IMR-90 (cell line): ENCODE data around the gene SPAG16. TPM values are rescaled to one million over a fixed set of nuclear protein-coding genes. Genes with fewer than 3 reads are reported as not detected.

Source experiments
- ATAC-seq: fragments of 200-7000 bp; cut with Tn5 transposase; 2 replicates; pipeline ENCODE4 v1.9.1; 2020; ENCODE audit warnings: low read depth, mild to moderate bottlenecking, moderate library complexity
- BruUV-seq: library from RNA; stranded (reverse); fragments of 400-500 nt; replicated peaks from 2 replicates; lab custom pipeline; 2021; lab: Mats Ljungman, UMichigan
- CTCF ChIA-PET: fragments of 300-600 bp; formaldehyde crosslinking; extraction: SDS; loops from one replicate; lab custom pipeline; 2021; ENCODE audit warnings: antibody characterized with exemption; lab: Yijun Ruan, JAX
- POLR2A ChIA-PET: fragments of 300-600 bp; sonication (Branson Sonifier 250); formaldehyde crosslinking; loops from one replicate; lab custom pipeline; 2022; ENCODE audit warnings: antibody characterized with exemption; ENCODE audit not compliant: unreplicated experiment; lab: Charles Lee
- DNase-seq: peaks from one replicate; pipeline ENCODE4 v3.0.0; 2013
- H2AFZ ChIP-seq: replicated peaks from 2 replicates; pipeline ENCODE3; 2013; ENCODE audit warnings: low read length, mild to moderate bottlenecking; ENCODE audit not compliant: poor library complexity
- H2AK5ac ChIP-seq: 2 replicates; pipeline ENCODE4 v1.6.1; 2013; ENCODE audit warnings: low read depth, low read length, inconsistent platforms
- H2AK9ac ChIP-seq: replicated peaks from 2 replicates; pipeline ENCODE3; 2013; ENCODE audit warnings: mild to moderate bottlenecking, low read depth, low read length, moderate library complexity; ENCODE audit not compliant: poor library complexity
- H2BK120ac ChIP-seq: 2 replicates; pipeline ENCODE4 v1.6.1; 2013; ENCODE audit warnings: low read depth, low read length, inconsistent platforms
- H2BK15ac ChIP-seq: 3 replicates; pipeline ENCODE4 v1.6.1; 2013; ENCODE audit warnings: low read depth, low read length, inconsistent platforms
- H2BK20ac ChIP-seq: 2 replicates; pipeline ENCODE4 v1.6.1; 2013; ENCODE audit warnings: low read depth, mild to moderate bottlenecking, inconsistent platforms, low read length, moderate library complexity
- H2BK5ac ChIP-seq: 2 replicates; pipeline ENCODE4 v1.6.1; 2013; ENCODE audit warnings: mild to moderate bottlenecking, low read depth, low read length, inconsistent platforms; ENCODE audit not compliant: poor library complexity, severe bottlenecking
- H3K14ac ChIP-seq: replicated peaks from 2 replicates; pipeline ENCODE4 v1.6.1; 2013; ENCODE audit warnings: low read depth, low read length, inconsistent platforms
- H3K18ac ChIP-seq: 2 replicates; pipeline ENCODE4 v1.6.1; 2013; ENCODE audit warnings: low read depth, low read length, control low read depth
- H3K23ac ChIP-seq: 2 replicates; pipeline ENCODE4 v1.6.1; 2013; ENCODE audit warnings: low read depth, low read length, inconsistent platforms
- H3K27ac ChIP-seq: 2 replicates; pipeline ENCODE4 v1.5.1; 2013; ENCODE audit warnings: mild to moderate bottlenecking, control low read depth, low read length; ENCODE audit not compliant: insufficient read depth
- H3K27me3 ChIP-seq: 2 replicates; pipeline ENCODE4 v1.6.1; 2013; ENCODE audit warnings: low read length; ENCODE audit not compliant: control insufficient read depth, insufficient read depth
- H3K36me3 ChIP-seq: 2 replicates; pipeline ENCODE4 v1.6.1; 2013; ENCODE audit warnings: low read length, mixed read lengths; ENCODE audit not compliant: control insufficient read depth, insufficient read depth
- H3K4ac ChIP-seq: 2 replicates; pipeline ENCODE4 v1.6.1; 2013; ENCODE audit warnings: low read depth, low read length, inconsistent platforms
- H3K4me1 ChIP-seq: 2 replicates; pipeline ENCODE4 v1.6.1; 2013; ENCODE audit warnings: low read length, mixed read lengths; ENCODE audit not compliant: control insufficient read depth, insufficient read depth
- H3K4me2 ChIP-seq: 2 replicates; pipeline ENCODE4 v1.6.1; 2013; ENCODE audit warnings: low read depth, mild to moderate bottlenecking, control low read depth, low read length, moderate library complexity
- H3K4me3 ChIP-seq: 2 replicates; pipeline ENCODE4 v1.5.1; 2013; ENCODE audit warnings: low read depth, mild to moderate bottlenecking, control low read depth, low read length, moderate library complexity; ENCODE audit not compliant: insufficient read depth
- H3K56ac ChIP-seq: 2 replicates; pipeline ENCODE4 v1.6.1; 2013; ENCODE audit warnings: low read length, inconsistent platforms; ENCODE audit not compliant: insufficient read depth; ENCODE audit errors: extremely low read depth
- H3K79me1 ChIP-seq, 2 experiments: 2 replicates each; pipeline ENCODE4 v1.6.1; 2013; ENCODE audit warnings: low read length in 2 of 2, inconsistent platforms in 1 of 2, low read depth in 1 of 2
- H3K9ac ChIP-seq: 2 replicates; pipeline ENCODE4 v1.6.1; 2013; ENCODE audit warnings: low read depth, low read length, control low read depth
- H3K9me1 ChIP-seq: 2 replicates; pipeline ENCODE4 v1.6.1; 2013; ENCODE audit warnings: low read length, inconsistent platforms; ENCODE audit not compliant: insufficient read depth
- H3K9me3 ChIP-seq: 2 replicates; pipeline ENCODE4 v1.6.1; 2013; ENCODE audit warnings: low read length; ENCODE audit not compliant: control insufficient read depth, insufficient read depth
- H4K20me1 ChIP-seq: 2 replicates; pipeline ENCODE4 v1.6.1; 2013; ENCODE audit warnings: low read length, inconsistent platforms; ENCODE audit not compliant: insufficient read depth
- H4K5ac ChIP-seq: 2 replicates; pipeline ENCODE4 v1.6.1; 2013; ENCODE audit warnings: mild to moderate bottlenecking, low read depth, low read length, control low read depth
- H4K8ac ChIP-seq, 2 experiments: 2 replicates each; pipeline ENCODE4 v1.6.1; 2013; ENCODE audit warnings: low read depth in 2 of 2, low read length in 2 of 2, control low read depth in 1 of 2, inconsistent platforms in 1 of 2
- H4K91ac ChIP-seq: 2 replicates; pipeline ENCODE4 v1.6.1; 2013; ENCODE audit warnings: low read depth, low read length, inconsistent platforms; ENCODE audit not compliant: insufficient read depth
- BHLHE40 ChIP-seq: fragments of 150-350 bp; IDR thresholded peaks from 2 replicates; pipeline ENCODE4 v1.6.1; 2016; ENCODE audit warnings: mild to moderate bottlenecking, low read depth, low read length
- CEBPB ChIP-seq: IDR thresholded peaks from 2 replicates; pipeline ENCODE4 v1.6.1; 2012; ENCODE audit warnings: low read depth, low read length, improper control_type of control experiment
- CHD1 ChIP-seq: IDR thresholded peaks from 2 replicates; pipeline ENCODE4 v1.6.1; 2012; ENCODE audit warnings: low read depth, low read length, improper control_type of control experiment
- CTCF ChIP-seq: conservative IDR thresholded peaks from 2 replicates; pipeline ENCODE4 v1.5.1; 2012; ENCODE audit warnings: mild to moderate bottlenecking, low read depth, low read length, improper control_type of control experiment
- ELK1 ChIP-seq: fragments of 150-350 bp; IDR thresholded peaks from 2 replicates; pipeline ENCODE4 v1.6.1; 2016; ENCODE audit warnings: low read depth, mild to moderate bottlenecking, low read length, moderate library complexity, borderline replicate concordance
- FOS ChIP-seq: fragments of 150-350 bp; IDR thresholded peaks from 2 replicates; pipeline ENCODE4 v1.6.1; 2016; ENCODE audit warnings: low read depth, low read length
- MAFK ChIP-seq: IDR thresholded peaks from 2 replicates; pipeline ENCODE4 v1.6.1; 2012; ENCODE audit warnings: low read depth, low read length, improper control_type of control experiment
- MAZ ChIP-seq: IDR thresholded peaks from 2 replicates; pipeline ENCODE4 v1.6.1; 2012; ENCODE audit warnings: low read depth, mild to moderate bottlenecking, low read length, improper control_type of control experiment, moderate library complexity, borderline replicate concordance
- MXI1 ChIP-seq: IDR thresholded peaks from 2 replicates; pipeline ENCODE4 v1.6.1; 2012; ENCODE audit warnings: low read depth, mild to moderate bottlenecking, low read length, moderate library complexity, borderline replicate concordance
- NFE2L2 ChIP-seq: fragments of 150-350 bp; IDR thresholded peaks from 2 replicates; pipeline ENCODE4 v1.6.1; 2016; ENCODE audit warnings: low read depth, mild to moderate bottlenecking, low read length
- POLR2A ChIP-seq: IDR thresholded peaks from 2 replicates; pipeline ENCODE4 v1.6.1; 2012; ENCODE audit warnings: mild to moderate bottlenecking, low read depth, low read length
- RAD21 ChIP-seq: IDR thresholded peaks from 2 replicates; pipeline ENCODE4 v1.6.1; 2012; ENCODE audit warnings: low read length, improper control_type of control experiment
- RCOR1 ChIP-seq: IDR thresholded peaks from 2 replicates; pipeline ENCODE4 v1.6.1; 2012; ENCODE audit warnings: mild to moderate bottlenecking, low read length, improper control_type of control experiment; ENCODE audit not compliant: insufficient replicate concordance
- RFX5 ChIP-seq: IDR thresholded peaks from 2 replicates; pipeline ENCODE4 v1.8.0; 2012; ENCODE audit warnings: low read depth, mild to moderate bottlenecking, low read length, moderate library complexity
- SMC3 ChIP-seq: fragments of 150-350 bp; IDR thresholded peaks from 2 replicates; pipeline ENCODE4 v1.6.1; 2016; ENCODE audit warnings: low read depth, mild to moderate bottlenecking, antibody characterized with exemption, low read length, moderate library complexity
- USF2 ChIP-seq: fragments of 150-350 bp; IDR thresholded peaks from 2 replicates; pipeline ENCODE4 v1.6.1; 2017; ENCODE audit warnings: mild to moderate bottlenecking, antibody characterized with exemption, low read length, low read depth
- WGBS, 2 experiments: methylation state at CpG; one replicate each; pipeline versions ENCODE4 v1.1.5 to v1.1.7; 2013; ENCODE audit warnings: missing lambda C conversion rate in 2 of 2; ENCODE audit not compliant: insufficient read length in 1 of 2; ENCODE audit errors: extremely low coverage in 2 of 2; 5-methylcytosine and 5-hydroxymethylcytosine counted together
- dilution Hi-C: fragments of 300-500 bp; cut with HindIII; formaldehyde crosslinking; loops from one replicate; pipeline ENCODE4 v1.14.3; 2018; ENCODE audit warnings: low sequenced_read_pairs; ENCODE audit not compliant: unreplicated experiment
- in situ Hi-C: fragments of 300-500 bp; cut with MboI; formaldehyde crosslinking; loops from 3 replicates; pipeline ENCODE4 v1.14.3; 2019; ENCODE audit warnings: low sequenced_read_pairs, inconsistent platforms, mixed read lengths
- intact Hi-C: fragments of 100-400 bp; cut with micrococcal nuclease; formaldehyde crosslinking; loops from 2 replicates; pipeline ENCODE4 v1.10.0; 2022
- polyA plus RNA-seq, 3 experiments: library from polyadenylated mRNA; depleted of rRNA; stranded (reverse); fragments of >200 nt; gene quantifications; 2 replicates each; pipeline ENCODE4 v1.2.3, GENCODE V29; 2012; ENCODE audit warnings: low replicate concordance in 1 of 3
- total RNA-seq: library from RNA; depleted of rRNA; stranded (reverse); fragments of >200 nt; gene quantifications from 2 replicates; pipeline ENCODE4 v1.2.3, GENCODE V29; 2012

SPAG16 gene
- total and polyA plus RNA-seq, 2 of the 4 experiments (the other 2 are of a cell fraction): 7.3 to 13.5 TPM

- Histone ChIP-seq H4K5ac (no peak overlapping the region), H3K27me3 (no peaks in the 10 kb centered on the region), H3K14ac (no peak overlapping the region), H3K23ac (no peak overlapping the region), H3K36me3 (no peaks in the 10 kb centered on the region), H3K4me2 (0 out of 2 replicates have a peak overlapping the region, but pooled peaks have one; percentile 32), H4K91ac (no peak overlapping the region), H4K8ac (no peak overlapping the region), H4K20me1 (no peaks in the 10 kb centered on the region), H2BK120ac (no peak overlapping the region), H3K18ac (no peak overlapping the region), H2BK15ac (no peak overlapping the region), H2AFZ (no peak overlapping the region), H2BK5ac (no peak overlapping the region), H2AK9ac (no peak overlapping the region), H3K56ac (no peak overlapping the region), H3K9ac (no peak overlapping the region), H2BK20ac (no peak overlapping the region), H3K79me1 (no peaks in the 10 kb centered on the region), H3K9me1 (no peaks in the 10 kb centered on the region; the same call in 1 of the 2 replicates), H2AK5ac (no peak overlapping the region), H3K27ac (peak overlapping the region; percentile 18; the same call in 1 of the 2 replicates), H3K4ac (no peak overlapping the region), H3K9me3 (no peaks in the 10 kb centered on the region), H3K4me1 (no peaks in the 10 kb centered on the region), H3K4me3 (no peak overlapping the region)
- peak; percentile 81 for DNase-seq
- TF ChIP-seq BHLHE40: no peak
- no peak for TF ChIP-seq RCOR1
- no peak for TF ChIP-seq MXI1
- TF ChIP-seq ELK1: no peak
- TF ChIP-seq MAFK: peak; percentile 96
- peak; percentile 74 for TF ChIP-seq CTCF
- peak; percentile 97 for TF ChIP-seq NFE2L2
- TF ChIP-seq RAD21: peak; percentile 85
- peak; percentile 56; the same call in 1 of the 2 replicates for TF ChIP-seq SMC3
- TF ChIP-seq POLR2A: no peak
- TF ChIP-seq FOS: no peak
- TF ChIP-seq RFX5: no peak
- TF ChIP-seq MAZ: no peak
- TF ChIP-seq USF2: no peak
- TF ChIP-seq CHD1: no peak
- no peak for TF ChIP-seq CEBPB
- peak; percentile 92 for ATAC-seq
- ChIA-PET POLR2A (interaction anchor here (1.0 kb wide), 1 partner anchor 10 kb away, joined by 3 read pairs; no protein-coding TSS in a partner anchor), CTCF (interaction anchor here (0.6 kb wide), 1 partner anchor 501 kb away, joined by 5 read pairs; no protein-coding TSS in a partner anchor)
- intact Hi-C loops (loop anchor here (2.0 to 5.0 kb wide), 3 partner anchors 556 to 1556 kb away; partner anchors contain the start of genes BARD1 and VWC2L), in situ Hi-C loops (loop anchor here (25.0 kb wide), 2 partner anchors 561 to 1561 kb away; partner anchors contain the start of gene BARD1), dilution Hi-C loops (no loop called here)
- BruUV-seq: no TSS peak
- WGBS, 2 experiments: no CpG with 5 or more reads among the region's 3 CpGs
These were observed 32.6 kb upstream of the SPAG16 start for GRCh38 chr2:213251618-213252017.
